Measurements from ENCODE around the gene GRIN2A. TPM values are rescaled to one million over a fixed set of nuclear protein-coding genes. Genes with fewer than 3 reads are reported as not detected.
"Not testable (repeated sequence)": the region's sequence is repeated elsewhere in the genome, so short reads cannot be mapped to it uniquely, and the experiment has no call there.

The GRIN2A gene
- total RNA-seq, 1 donor from 2014 or later = 0.74 TPM

DNA sequence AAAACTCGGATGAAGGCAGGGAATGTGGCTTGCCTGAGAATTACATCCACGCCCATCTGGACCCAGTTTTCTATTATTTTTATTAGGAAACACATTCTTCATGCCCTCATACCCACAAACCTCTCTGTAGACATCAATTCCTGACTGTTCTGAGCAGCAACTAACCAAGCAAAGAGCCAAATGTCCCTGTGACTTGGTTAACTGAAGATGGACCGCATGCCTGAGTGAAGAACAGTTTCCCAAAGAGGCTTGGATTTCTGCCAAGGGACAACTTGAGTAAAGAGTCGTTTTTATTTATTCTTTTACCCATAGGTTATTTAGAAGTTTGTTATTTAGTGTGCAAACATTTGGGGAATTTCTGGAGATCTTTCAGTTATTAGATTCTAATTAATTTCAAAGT is 259.8 kb downstream of the GRIN2A start:
- DNase-seq (ENCODE audit: low spot score) = no peak

DNA sequence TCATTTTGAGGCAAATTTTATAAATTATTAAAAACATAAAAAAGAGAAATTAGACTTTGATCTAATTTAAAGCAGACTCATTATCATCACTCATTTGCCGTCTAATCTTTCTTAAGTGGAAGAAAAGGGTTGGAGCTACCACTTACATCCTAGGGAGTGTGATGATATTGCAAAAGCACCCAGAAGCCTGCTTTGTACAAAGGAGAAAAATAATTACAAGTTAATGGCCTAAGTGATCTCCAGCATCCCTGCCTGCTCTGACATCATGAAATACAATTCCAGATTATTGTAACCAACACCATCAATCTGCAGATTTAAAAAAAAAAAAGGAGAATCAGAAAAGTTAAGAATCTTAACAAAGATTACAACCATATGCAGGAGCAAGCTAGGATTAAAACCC is 260.2 kb downstream of the GRIN2A start:
- no peak for DNase-seq (ENCODE audit: low spot score)

DNA sequence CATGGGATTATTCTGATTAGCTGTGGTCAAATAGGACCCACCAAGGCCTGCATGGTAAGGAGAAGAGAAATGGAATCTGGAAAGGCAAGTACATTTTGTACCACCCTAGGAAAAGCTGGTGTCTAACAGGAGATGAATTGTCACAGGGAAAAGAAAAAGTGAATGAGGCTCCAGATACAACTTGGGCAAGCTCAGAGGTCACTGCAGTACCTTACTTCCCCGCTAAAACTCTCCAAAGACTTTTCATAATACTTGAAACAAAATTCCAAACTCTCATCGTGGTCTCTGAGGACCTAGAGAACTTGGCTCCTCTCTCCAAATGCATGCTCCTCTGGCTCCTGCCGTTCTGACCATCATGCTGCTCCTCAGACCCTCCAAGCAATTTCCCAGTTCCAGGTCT is 262.8 kb downstream of the GRIN2A start:
- DNase-seq (ENCODE audit: low spot score) = no peak

DNA sequence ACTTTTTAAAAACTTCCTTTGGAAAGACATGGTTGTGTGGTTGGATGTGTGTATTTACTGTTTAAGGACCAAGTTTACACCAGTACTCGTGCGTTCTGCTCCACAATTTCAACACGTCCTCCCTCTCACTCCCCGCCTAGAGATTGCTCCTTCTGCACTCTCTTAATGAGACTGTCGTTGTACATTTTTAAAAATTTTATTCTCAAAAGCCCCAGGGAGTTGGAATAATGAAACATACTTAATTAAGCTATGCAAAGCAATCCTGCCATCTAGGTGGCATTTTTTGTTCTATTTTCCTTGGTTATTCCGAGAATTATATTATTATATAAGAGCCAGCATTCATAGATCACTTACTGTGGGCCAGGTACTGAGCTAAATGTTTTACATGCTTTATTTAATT is 264.5 kb downstream of the GRIN2A start:
- DNase-seq (ENCODE audit: low spot score) = no peak

DNA sequence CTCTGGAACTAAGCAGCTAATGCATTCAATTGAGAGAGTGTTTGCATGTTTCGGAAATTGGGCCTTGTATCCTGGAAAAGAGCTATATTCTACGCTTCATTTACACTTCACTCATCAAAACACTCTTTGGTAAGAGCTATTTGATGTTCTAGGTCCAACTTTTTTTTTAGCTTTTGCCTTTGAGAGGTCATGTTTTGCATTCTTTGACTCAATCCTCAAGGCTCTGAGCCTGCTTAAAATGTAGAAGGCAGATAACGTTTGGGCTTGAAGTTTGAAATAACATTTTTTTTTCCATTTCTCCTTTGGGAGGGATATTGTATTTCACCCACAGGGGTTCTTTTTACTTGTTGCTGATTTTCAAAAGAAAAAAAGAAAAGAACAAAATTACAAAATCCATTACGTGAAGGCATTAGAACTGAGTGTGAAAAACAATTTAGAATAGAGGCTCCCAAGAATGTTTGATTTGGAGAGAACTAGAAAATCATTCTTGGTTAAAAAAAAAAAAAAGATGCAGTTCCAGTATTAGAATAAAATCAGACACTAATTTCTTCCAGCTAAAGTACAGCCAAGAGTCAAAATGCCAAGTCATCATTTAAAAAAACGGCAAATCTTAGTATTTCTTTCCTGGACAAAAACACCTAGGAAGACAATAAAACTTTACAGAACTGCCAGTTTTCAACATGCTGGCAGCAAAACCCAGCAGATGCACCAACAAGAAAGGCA is 268.5 kb downstream of the GRIN2A start:
- no peak for DNase-seq (ENCODE audit: low spot score)

DNA sequence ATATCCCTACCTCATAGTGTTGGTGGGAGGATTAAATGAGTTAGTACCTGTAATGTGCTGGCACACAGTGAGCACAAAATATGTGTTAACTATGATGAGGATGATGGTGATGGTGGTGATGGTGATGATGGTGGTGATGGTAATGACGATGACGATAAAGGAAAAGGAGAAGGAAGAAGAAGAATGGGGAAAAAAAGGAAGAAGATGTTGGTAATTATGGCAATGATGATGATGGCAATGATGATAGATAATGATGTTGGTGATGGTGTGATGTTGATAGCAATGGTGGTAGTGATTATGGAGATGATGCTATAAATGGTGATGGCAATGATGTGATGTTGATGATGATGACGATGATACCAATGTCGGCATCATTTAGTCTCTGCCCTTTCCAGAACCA is 270.2 kb downstream of the GRIN2A start:
- no peak for DNase-seq (ENCODE audit: low spot score)

DNA sequence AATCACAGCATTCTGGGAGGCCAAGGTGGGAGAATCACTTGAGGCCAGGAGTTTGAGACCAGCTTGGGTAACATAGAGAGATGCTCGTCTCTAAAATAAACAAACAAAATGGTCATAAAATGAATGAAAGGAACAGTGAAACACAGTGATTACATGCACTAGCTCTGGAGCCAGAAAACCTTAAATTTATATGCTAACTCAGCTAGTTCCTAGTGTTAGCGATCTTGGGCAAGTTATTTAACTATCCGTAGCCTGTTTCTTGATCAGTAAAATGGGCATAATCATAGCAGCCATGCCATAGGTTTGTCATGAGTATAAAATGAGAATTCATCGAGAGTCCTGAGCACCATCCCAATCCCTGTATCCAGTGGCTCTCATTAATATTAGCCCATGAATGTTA is 271.0 kb downstream of the GRIN2A start:
- DNase-seq (ENCODE audit: low spot score) = no peak

DNA sequence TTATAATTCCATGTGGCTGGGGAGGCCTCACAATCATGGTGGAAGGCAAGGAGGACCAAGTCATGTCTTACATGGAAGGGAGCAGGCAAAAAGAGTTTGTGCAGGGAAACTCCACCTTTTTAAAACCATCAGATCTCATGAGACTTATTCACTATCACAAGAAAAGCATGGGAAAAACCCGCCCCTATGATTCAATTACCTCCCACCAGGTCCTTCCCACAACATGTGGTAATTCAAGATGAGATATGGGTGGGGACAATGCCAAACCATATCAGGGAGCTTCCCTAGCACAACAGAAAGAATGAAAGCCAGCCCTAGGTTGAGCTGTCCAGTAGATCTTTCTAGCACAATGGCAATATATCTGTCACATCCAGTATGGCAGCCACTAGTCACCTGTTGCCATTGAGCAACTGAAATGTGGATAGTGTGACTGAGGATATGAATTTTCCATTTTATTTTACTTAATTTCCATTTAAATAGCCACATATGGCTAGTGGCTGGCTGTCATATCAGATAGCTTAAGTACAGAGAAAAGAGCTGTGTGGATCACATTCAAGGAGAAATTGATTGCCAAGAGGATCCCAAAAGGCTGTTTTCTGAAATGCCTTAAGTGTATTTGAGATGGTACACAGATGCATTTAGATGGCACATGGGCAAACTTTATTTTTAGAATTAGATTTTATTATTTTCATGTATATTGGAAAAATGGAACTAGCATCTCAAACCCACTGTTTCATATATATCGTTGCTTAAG is 273.0 kb downstream of the GRIN2A start:
- no peak for DNase-seq (ENCODE audit: low spot score)

DNA sequence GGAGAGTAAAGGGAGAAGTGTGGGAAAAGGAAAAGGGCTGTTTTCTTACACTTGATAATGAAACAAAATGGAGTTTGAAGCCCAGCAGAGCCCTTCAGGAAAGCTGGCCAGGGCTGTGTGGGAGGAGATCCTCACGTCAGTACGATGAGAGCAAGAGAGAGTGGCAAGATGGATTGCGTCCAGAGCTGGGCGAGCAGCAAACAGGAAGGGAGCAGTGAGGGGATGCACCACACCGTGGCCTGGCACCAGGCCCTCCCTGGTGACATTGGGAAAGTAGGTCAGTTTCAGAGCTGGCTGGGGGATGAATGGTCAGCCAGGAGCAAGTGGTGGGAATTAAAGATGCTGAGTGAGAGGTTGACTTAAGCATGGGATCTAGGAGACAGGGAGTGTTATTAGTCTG is 273.6 kb downstream of the GRIN2A start:
- DNase-seq (ENCODE audit: low spot score) = no peak

DNA sequence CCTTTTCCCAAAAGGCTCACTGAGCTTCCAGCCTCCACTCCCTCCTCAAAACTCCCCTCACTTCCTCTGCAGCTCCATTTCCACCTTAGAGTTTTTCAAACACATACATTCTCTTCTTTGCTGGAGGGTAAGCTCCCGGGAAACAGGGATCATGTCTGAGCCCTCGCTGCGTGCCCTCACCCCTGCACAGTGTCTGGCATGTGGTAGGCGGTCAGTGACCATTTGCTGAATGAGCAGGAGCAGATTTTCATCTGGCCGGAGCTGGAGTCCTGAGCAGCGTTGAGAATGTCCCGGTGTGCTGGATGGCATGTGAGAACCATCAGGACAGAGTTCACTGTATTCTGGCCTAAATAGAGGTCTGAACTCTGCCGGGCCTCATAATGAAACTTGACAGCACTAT is 274.5 kb downstream of the GRIN2A start:
- DNase-seq (ENCODE audit: low spot score) = no peak

DNA sequence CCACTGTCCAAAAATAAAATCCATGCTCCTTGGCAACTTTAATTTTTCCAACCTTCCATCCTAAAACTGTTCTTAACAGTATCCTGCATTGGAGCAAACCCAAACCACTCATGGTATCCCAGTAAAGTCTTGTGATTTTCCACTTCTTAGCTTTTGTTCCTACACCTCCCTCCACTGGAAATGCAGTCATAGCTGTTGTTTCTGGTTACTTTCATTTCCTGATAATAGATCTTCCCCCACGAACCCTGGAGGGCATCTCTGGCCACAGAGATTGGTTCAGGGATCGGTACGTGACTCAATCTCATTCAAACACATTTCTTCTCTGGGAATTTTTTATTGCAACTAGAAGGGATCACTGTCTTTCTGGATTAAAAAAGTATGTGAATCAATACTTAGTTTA is 276.0 kb downstream of the GRIN2A start:
- no peak for DNase-seq (ENCODE audit: low spot score)

DNA sequence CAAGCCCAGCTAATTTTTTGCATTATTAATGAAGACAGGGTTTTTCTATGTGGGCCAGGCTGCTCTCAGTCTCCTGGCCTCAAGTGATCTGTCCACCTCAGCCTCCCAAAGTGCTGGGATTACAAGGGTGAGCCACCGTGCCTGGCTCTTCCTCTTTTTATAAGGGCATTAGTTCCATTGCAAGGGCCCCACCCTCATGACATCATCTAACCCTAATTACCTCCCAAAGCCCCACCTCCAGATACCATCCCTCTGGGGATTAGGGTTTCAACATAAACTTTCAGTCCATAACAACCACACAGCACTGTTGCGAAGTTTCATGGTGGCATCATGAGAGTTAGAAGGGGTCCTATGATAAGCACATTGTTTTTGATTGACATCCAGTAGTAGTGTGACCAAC is 277.7 kb downstream of the GRIN2A start:
- no peak for DNase-seq (ENCODE audit: low spot score)

DNA sequence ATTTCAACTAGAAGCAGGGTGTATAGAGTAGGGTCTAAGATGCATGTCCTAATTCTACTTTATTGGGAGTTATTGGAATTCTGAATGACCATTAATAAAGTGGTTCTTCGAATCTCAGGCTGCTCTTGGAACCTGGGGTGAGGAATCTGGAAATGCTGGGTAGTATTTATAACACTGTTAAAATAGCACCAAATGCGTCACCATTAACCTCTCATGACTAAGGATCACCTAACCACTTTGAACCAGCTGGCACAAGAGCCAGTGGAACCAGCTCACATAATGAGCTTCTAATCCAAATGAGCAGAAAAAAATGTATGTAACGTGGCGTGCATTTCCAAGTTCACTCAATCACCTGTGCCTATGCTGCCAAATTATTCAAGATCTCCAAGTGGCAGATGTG is 281.7 kb downstream of the GRIN2A start:
- no peak for DNase-seq (ENCODE audit: low spot score)

DNA sequence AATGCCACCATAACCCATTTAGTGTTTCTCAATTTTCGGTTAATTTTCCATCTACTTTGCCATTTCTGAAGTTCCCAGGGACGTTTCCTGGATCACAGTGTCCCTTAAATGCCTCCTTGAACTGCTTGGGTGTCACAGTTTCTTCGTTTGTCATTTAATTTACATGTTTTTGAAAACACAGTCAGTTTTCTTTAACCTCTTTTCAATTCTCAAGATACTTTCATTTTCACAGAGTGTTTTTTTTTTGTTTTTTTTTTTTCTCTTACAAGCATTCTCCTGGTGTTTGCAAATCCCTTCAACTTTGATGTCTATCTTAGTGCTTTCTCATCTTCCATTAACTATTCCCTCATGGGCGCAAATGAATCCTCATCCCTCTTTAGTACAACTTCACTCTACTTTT is 283.7 kb downstream of the GRIN2A start:
- no peak for DNase-seq (ENCODE audit: low spot score)

DNA sequence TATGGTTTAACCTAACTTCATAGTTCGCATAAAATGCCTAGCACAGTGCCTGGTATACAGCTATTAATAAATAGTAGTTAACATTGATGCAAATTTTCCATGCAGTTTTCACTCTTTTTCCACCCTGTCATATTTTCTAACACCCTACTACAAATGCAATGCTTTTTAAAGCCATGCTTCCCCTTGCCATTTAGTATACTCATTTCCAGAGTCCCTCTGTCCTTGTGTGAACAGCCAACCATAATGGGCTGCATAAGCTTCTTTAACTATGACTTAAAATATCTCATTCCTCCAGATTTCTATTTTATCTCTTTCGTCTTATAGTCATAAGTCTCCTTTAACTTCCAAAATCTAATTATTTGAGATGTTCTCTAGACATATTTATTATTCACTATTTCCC is 284.1 kb downstream of the GRIN2A start:
- no peak for DNase-seq (ENCODE audit: low spot score)

DNA sequence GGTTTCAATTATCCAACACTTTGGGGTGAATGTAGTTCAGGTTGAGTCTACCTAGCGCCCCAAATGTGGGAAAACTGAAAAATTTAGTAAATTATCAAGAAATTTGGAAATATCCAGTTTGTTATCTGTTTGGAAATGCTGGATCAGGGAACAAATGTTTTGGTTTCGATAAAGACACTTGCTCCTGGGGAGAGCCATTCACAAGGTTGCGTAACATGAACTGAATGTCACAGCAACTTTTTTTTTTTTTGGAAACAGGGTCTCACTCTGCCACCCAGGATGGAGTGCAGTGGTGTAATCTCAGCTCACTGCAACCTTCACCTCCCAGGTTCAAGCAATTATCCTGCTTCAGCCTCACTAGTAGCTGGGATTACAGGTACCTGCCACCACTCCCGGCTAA is 286.4 kb downstream of the GRIN2A start:
- DNase-seq (ENCODE audit: low spot score) = no peak

DNA sequence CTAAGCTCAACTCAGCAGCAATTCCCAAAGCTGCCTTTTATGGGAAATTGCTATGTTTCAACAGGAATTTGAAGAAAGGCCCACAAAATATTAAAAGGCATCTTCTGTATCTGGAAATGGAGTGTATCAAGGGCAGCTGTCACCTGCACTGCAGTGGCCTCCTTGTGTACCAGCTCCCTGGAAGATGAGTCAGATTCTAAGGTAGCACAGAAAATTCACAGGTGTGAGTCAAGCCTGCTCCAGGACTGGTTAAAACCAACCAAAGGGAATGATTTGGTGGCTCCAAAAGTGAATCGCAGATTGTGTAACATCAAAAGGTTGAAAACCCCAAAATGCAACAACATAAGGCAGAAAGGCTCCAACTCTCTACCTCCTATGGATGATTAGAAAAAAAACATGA is 296.4 kb downstream of the GRIN2A start:
- DNase-seq (ENCODE audit: low spot score) = no peak

DNA sequence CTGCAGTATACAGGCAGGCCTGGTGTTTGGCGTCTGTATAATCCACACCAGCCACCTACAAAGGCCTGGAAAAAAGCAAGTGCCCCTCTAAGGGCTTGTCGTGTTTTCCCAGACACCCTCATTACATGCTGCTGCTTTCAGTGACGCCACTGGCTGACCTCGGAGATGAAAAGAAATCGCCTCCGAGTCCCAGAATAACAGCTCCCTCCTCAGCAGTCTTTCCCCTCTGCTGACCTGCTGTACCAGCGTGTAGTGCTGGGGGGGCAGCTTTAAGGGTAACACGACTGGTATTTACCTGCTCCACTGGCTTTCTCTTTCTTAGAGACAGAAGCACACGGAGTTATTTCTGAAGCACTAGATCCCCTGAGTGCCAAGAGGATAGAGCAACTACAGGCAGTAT is 296.8 kb downstream of the GRIN2A start:
- no peak for DNase-seq (ENCODE audit: low spot score)

DNA sequence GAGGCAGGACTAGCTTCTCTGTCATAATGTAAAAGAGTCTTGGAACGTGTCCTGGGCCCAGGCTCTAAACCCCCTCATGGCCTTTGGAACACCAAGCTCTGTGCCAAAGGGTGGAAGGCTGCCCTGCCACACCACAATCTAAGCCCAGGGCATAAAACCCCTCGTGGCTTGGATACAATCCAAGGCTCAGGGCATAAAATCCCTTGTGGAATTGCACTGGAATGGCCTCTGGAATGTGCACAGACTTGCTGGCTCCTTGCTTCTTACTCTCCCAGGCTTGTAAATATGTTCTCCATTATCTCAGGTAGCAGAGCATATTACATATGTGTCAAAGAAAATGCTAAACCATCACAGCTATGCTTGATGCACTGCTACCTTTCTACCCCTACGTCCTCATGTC is 306.2 kb downstream of the GRIN2A start:
- DNase-seq (ENCODE audit: low spot score) = not testable (repeated sequence)

DNA sequence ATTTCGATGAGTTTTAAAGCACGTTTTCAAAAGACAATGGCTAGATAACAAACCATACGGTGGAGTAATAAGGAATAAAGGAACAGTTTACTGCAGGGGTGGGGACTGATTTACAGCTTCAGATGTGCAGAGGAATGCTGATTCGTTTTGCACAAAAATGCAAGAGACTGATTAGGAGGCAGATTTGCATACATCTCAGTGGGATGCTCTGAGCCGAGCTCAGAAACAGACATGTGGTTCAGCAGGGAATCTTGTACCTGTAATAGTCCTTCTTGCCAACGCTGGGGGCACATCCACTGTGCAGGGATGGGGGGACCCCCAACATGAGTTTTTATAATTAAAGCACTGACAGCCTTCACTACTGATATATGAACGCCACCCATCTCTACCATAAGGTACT is 308.0 kb downstream of the GRIN2A start:
- DNase-seq (ENCODE audit: low spot score) = no peak

DNA sequence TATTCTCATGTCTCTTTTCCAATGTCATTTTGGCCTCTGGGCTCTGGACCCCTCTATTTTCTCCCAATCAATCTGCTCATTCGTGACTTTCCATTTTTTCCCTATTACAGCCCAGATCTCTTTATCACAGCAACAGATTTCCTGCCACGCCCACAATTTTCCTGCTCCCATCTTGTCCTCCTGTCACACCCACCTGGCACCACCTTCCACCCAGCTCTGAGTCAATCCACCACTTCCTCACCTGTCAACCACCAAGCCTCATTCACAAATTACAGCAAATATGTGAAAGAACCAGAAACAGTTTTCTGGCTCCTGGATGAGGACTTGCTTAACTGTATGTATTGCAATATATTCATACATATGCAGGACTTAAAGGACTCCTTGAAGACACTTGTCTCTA is 311.3 kb downstream of the GRIN2A start:
- DNase-seq (ENCODE audit: low spot score) = no peak

DNA sequence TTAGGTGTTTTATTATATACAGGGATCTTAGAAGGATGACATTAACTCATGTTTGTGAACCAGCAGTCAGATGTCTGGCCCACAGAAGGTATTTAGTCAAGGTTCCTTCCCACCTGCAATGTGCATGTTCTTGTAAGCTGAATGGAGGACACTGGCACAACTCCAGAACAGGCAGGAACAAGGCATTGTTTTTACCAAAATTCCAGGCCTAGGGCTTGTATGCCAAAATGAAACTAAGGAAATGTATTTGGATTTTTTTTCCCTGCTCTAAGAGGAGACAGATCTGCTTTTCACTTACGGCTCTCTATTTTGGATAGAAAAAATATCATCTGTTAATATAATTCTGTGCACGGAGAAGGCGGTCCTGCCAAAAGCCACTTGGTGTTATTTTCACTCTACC is 312.5 kb downstream of the GRIN2A start:
- no peak for DNase-seq (ENCODE audit: low spot score)

DNA sequence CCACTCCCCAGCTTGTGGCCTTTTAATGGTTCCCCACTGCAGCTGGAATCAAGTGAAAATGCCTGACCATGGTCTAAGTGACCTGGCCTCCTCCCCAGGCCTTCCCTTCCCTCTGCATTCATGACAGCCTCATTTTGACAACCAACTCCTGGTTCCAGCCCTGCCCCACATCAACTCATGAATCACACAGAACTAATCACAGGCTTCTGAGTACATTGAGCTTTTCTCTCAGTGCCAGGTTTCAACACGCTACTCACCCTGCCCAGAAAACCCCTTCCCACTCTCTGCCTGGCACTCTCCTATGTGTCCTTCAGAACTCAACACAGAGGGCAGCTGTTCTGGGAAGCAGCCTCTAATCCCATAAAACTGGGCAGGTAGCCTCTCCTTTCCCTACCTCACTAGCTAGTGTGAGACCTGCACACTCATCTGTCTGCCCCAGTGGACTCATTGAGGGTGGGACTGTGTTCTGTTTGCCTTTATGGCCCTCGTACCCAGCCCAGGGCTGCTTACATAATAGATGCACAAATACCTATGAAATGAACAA is 313.6 kb downstream of the GRIN2A start:
- no peak for DNase-seq (ENCODE audit: low spot score)
